Activated CD8-positive, alpha-beta memory T cell treated with anti-CD3 and anti-CD28 coated beads, Interleukin-2, amount 50 U/mL, for 24 hours (primary cell): ENCODE data around the gene P2RX7.

Experiments
- DNase-seq: peaks from one replicate; pipeline ENCODE4 v3.0.0-alpha.2; 2020; ENCODE audit errors: extremely low read depth

Gene P2RX7

GRCh38 chr12:121110211-121110940 lies 22.3 kb upstream of the P2RX7 start:
- no peak for DNase-seq

GRCh38 chr12:121111684-121112083 lies 21.0 kb upstream of the P2RX7 start:
- no peak for DNase-seq

GRCh38 chr12:121112496-121112895 lies 20.2 kb upstream of the P2RX7 start:
- DNase-seq = no peak

GRCh38 chr12:121113057-121113456 lies 19.6 kb upstream of the P2RX7 start:
- no peak for DNase-seq

- DNase-seq = no peak
These were observed 18.5 kb upstream of the P2RX7 start for GRCh38 chr12:121114019-121114639.

GRCh38 chr12:121114806-121115205 lies 17.9 kb upstream of the P2RX7 start:
- no peak for DNase-seq

- no peak for DNase-seq
These were observed 17.1 kb upstream of the P2RX7 start for GRCh38 chr12:121115530-121115929.

- DNase-seq = no peak
These were observed 16.1 kb upstream of the P2RX7 start for GRCh38 chr12:121116318-121117225.

GRCh38 chr12:121117226-121117777 lies 15.4 kb upstream of the P2RX7 start:
- DNase-seq = no peak

GRCh38 chr12:121120323-121120722 lies 12.4 kb upstream of the P2RX7 start:
- DNase-seq = no peak

- no peak for DNase-seq
These were observed 11.5 kb upstream of the P2RX7 start for GRCh38 chr12:121120989-121121755.

GRCh38 chr12:121121805-121122204 lies 10.9 kb upstream of the P2RX7 start:
- no peak for DNase-seq

GRCh38 chr12:121123488-121123887 lies 9.2 kb upstream of the P2RX7 start:
- no peak for DNase-seq

- DNase-seq = no peak
These were observed 8.1 kb upstream of the P2RX7 start for GRCh38 chr12:121124402-121125109.

GRCh38 chr12:121127501-121127900 lies 5.2 kb upstream of the P2RX7 start:
- no peak for DNase-seq

GRCh38 chr12:121128908-121129810 lies 3.5 kb upstream of the P2RX7 start:
- peak; percentile 71 for DNase-seq

- DNase-seq = no peak
These were observed 2.9 kb upstream of the P2RX7 start for GRCh38 chr12:121129811-121130147.

GRCh38 chr12:121130866-121131373 lies 1.8 kb upstream of the P2RX7 start:
- DNase-seq = no peak

GRCh38 chr12:121131941-121132341 lies 735 bp upstream of the P2RX7 start:
- no peak for DNase-seq

- no peak for DNase-seq
These were observed 1.2 kb downstream of the P2RX7 start for GRCh38 chr12:121133838-121134237.
